ENCODE data around the gene EXOC6.

The EXOC6 gene

DNA sequence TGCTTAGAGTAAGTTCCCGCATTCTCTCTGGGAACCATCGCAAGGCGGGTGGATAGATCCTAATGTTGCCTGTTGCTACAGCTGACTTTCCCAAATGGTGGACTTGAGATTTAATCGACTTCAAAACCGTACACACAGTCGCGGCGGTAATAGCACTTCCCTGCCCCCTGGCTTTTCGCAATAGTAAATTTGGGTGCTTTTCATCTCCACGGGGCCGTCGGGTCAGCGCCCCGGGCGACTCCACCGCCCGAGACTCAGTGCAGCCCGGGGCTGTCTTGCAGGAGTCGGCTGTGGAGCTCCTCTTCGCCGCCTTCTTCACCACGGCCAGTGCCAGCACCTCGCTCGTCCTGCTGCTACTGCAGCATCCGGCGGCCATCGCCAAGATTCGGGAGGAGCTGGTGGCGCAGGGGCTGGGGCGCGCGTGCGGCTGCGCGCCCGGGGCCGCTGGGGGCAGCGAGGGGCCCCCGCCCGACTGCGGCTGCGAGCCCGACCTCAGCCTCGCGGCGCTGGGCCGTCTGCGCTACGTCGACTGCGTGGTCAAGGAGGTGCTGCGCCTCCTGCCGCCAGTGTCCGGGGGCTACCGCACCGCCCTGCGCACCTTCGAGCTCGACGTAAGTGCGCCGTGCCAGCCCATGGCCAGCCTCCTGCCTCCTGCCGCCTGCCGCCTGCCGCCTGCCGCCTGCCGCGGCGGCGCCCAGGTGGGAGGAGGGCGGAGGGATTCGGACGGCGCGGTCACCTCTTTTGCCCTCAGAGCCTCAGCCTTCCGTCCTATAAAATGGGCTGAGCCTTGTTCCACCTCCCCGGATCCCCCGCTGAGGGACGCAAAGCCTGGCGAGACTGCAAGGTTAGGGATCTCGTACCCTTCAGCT is 217.6 kb downstream of the EXOC6 start:
- DNase-seq (ENCODE audit: low read depth), result no peak

DNA sequence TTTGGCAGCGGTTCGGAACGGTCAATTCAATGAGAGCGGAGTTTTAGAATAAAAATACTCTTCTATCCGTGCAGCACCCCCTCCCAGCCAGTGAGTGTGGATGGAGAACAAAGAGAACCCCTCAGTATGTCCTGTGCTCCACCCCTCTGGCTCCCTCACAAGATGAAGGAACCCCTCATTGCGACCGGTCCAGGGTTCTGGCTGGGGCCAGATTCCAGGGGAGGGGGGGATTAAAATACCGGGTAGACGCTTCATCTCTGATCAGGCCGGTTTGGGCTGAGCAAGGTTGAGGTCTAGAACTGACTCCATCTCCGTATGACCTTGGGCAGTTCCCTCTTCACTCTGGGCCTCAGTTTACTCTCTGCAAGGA is 218.2 kb downstream of the EXOC6 start:
- DNase-seq (ENCODE audit: low read depth), result no peak

DNA sequence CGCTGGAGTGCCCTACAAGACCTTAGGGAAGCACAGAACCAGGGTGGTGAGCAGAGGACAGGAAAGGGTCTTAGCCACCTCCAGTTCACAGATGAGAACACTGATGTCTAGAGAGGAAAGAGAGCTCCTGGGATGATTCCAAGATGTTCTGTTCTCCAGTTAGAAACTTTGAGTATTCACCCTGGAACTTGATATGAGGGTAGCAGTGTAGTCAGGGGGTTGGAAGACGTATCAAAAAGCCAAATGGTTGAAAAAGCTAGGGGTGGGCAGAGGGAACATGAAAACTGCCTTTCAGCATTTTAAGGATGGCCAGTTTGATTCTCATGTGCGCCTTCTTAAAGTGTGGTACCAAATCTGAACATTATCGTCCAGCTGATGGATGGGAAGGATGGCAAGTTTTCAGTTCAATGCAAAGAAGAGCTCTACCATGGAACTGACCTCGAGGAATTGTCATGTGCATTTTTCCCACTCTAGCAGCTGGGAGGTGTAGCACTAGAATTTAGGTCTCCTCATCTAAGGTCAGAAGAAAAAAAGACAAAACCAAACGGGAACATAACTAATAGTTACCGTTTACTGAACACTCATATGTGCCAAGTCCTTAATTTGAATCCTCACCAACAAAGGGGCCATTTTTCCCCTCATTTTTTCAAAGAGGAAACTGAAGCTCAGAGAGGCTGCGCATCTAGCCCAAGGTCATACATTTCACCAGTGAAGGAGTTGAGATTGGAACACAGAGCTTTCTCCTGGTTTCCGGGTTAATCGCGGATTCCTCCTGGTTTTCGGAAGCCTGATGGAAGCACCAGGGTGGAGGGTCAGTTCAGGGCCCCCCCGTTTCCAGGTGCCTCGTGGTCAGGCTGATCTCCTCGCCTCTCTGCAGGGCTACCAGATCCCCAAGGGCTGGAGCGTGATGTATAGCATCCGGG is 219.4 kb downstream of the EXOC6 start:
- no peak for DNase-seq (ENCODE audit: low read depth)

DNA sequence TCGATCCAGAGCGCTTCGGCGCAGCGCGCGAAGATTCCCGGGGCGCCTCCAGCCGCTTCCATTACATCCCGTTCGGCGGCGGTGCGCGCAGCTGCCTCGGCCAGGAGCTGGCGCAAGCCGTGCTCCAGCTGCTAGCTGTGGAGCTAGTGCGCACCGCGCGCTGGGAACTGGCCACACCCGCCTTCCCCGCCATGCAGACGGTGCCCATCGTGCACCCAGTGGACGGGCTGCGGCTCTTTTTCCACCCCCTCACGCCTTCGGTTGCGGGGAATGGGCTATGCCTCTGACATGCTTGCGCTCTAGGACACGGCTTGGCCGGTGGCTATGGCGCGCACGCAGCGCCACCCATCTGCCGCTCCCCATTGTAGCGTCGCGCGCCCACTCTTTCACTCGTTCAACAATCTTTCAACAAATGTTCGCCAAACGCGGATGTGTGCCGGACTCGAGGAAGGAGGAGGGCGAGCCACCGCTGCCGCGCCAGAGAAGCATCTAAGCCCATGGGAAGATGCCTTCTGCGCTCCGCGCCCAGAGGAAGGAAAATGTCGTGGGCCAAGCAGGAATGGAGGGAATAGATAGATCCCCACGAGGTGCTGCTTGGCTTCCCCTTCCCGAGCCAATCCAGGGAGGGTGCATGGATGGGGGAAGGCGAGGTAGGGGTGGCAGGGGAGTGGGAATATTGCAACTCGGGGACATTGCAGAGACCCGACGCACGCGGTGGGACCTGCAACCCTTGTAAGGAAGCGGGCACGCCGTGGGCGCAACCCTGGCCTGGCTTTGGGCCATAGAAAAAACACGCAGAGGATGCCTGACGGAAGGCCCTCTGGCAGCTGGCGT is 220.3 kb downstream of the EXOC6 start:
- DNase-seq (ENCODE audit: low read depth), result no peak

DNA sequence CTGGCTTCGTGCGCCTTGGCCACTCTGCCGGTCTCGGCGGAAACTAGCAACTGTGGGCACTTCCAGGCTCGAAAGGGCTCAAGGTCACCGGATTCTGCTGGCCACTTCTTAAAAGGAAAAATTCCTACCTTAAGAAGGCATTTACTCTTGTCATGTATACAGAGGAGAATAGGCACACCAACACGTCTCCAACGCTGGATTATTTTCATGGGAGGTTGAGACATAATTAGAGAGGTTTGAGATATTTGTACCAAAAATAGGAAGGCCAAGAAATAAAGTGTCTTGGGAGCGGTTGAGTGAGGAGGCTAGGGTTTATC is 220.9 kb downstream of the EXOC6 start:
- DNase-seq (ENCODE audit: low read depth), result no peak

DNA sequence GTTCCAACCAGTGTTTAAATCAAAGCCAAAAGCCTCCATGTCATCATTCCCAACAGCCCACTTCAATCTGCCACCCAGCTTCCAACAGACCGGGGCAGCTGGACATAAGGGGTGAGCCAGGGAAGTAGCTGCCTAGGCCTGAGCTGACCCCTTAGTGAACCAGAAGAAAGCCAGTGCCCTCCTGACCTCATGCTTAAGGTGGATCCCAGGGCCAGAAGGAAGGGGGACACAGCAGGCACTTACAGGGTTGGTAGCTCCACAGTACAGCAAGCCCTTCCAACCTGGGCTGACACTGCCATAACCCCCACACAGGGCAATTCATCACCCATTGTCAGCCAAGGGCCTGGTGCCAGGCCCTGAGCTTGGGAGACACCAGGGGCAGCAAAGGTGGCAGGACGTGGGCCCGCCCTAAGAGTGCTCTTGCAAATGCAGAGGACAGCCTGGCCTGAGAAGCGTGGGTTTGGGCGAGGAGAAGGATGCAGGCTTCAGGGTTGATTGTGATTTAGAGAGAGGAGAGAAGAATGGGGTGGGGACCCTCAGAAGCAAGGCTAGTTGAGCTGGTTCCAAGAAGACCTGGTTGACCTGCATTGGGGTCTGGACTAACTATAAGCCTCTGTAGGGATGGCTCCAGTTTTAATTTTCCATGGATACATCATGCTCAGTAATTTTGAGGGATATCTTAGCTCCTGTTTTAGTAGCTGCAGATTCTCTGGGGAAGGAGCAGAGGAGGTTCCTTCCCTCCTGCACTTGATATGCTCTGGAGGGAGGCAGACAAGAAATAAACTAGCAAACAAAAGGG is 222.3 kb downstream of the EXOC6 start:
- no peak for DNase-seq (ENCODE audit: low read depth)

DNA sequence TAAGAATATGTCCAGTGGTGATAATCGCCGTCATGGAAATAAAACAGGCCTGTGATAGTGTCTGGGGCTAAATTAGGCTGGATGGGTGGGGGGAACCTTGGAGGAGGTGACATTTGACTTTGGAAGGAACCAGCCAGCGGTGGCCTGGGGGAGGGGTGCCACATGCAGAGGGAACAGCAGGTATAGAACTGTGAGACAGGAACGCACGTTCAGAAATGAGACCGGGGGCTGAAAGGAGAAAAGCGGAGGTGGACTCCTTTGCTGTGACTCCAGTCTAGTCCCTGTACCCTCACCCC is 222.8 kb downstream of the EXOC6 start:
- DNase-seq (ENCODE audit: low read depth), result no peak

DNA sequence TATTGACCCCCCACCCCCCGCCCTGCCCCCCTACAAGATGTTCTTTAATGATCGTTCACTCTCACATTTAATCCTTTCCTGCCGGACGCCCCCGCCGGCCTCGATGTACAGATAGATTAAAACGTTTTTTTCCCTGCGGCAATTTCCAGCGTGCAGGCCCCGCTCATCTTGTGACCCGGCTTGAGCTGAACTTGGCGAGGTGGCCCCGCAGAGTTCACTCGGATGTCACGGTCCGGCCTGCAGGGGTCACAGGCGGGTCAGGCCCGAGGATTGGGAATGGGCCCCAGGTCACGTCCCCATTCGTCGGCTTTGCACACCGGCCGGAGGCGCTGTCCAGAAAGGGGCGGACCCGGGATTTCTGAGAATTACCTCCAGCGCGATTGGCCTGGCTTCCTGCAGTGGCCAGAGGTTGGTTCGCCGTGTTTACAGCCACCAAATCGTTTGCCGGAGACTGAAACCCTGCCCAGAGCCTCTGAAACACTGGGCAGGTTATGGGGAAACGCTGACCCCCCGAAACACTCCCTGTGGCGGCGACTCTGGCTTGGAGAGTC is 223.4 kb downstream of the EXOC6 start:
- DNase-seq (ENCODE audit: low read depth), result no peak

DNA sequence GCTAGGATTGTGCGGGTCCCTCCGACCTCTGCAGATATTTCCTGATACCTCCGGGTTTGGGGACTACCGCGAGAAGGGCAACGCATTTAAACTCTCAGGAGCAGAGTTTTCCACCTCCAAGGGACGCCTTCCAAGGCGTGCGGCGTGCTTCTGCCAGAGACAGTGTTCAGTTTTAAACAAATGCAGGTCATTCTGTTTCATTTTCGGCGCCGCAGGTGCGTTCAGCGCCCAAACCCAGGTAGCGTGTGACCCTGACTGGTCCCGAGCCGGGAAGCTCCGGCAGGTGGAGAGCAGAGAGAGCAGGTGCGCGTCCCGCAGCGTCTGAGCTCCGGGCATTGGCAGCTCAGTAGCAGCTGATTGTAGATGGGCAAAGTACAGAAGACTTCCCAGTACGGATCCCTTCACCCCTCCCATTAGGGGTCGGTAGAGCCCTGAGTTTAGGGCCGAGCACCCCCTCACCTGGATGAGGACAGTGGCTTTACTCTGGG is 223.9 kb downstream of the EXOC6 start:
- DNase-seq (ENCODE audit: low read depth), result no peak

DNA sequence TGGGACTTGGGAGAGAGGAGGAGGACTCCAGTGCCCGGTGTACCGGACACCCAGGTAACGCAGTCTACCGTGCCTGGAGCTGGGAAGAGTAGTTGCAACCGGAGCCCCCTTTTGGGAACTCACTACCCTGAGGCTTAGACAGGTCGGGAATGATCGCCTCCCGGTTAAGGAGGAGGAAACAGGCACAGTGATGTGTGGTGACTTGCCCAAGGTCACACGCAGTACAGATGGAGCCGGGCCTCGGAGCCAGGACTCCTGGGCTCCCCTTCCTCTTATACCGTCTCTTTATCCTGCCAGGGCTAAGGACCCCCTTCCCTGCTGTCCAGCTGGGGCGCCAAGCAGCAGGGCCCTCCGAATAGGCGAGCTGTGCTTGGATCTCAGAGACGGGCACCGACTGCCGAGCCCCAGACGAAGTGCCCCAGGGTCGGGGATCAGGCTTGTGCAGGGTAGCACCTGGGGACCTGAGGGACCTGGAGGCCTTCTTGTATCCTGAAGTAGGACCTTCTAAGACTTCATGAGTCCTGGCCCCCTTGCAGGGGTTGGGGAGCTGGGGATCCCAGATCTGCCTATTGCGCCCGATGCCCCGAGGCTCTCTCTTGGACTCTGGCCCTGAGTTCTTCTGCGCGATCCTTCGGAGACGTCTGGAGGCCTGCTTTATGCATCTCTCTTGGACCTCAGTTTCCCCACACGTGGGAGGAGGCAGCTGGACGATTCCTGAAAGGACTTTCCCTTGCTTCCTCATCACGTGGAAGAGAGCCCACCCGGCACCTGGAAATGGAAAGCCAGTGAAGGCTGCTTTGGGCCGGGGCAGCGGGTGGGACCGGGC is 224.6 kb downstream of the EXOC6 start:
- DNase-seq (ENCODE audit: low read depth), result no peak

DNA sequence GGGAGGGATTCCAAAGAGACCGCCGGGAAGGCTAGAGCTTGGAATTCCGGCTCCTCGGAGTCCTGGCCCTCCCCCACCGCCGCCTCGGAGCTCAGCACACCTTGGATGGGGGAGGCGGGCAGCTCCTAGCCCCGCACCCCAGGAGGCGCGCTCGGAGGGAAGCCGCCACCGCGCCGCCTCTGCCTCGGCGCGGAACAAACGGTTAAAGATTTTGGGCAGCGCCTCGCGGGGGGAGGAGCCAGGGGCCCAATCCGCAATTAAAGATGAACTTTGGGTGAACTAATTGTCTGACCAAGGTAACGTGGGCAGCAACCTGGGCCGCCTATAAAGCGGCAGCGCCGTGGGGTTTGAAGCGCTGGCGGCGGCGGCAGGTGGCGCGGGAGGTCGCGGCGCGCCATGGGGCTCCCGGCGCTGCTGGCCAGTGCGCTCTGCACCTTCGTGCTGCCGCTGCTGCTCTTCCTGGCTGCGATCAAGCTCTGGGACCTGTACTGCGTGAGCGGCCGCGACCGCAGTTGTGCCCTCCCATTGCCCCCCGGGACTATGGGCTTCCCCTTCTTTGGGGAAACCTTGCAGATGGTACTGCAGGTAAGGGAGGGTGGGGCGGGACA is 225.3 kb downstream of the EXOC6 start, which contains the start of gene CYP26A1:
TSS of gene CYP26A1 (plus strand) at position 355 of the 608 bp plus-strand sequence. CDS start at position 397, 42 bp downstream.
- DNase-seq (ENCODE audit: low read depth), result no peak

DNA sequence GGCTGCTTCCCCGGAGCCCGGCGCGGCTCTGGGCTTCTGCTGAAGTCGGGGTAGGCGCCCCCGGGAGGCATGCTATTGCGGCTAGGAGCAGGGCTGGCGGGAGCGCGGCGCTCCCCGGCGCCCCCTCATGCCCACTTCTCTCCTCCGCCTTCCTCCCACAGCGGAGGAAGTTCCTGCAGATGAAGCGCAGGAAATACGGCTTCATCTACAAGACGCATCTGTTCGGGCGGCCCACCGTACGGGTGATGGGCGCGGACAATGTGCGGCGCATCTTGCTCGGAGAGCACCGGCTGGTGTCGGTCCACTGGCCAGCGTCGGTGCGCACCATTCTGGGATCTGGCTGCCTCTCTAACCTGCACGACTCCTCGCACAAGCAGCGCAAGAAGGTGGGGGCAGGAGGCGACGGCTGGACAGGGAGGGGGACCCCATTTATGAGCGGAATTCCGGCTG is 225.9 kb downstream of the EXOC6 start:
- DNase-seq (ENCODE audit: low read depth), result no peak

DNA sequence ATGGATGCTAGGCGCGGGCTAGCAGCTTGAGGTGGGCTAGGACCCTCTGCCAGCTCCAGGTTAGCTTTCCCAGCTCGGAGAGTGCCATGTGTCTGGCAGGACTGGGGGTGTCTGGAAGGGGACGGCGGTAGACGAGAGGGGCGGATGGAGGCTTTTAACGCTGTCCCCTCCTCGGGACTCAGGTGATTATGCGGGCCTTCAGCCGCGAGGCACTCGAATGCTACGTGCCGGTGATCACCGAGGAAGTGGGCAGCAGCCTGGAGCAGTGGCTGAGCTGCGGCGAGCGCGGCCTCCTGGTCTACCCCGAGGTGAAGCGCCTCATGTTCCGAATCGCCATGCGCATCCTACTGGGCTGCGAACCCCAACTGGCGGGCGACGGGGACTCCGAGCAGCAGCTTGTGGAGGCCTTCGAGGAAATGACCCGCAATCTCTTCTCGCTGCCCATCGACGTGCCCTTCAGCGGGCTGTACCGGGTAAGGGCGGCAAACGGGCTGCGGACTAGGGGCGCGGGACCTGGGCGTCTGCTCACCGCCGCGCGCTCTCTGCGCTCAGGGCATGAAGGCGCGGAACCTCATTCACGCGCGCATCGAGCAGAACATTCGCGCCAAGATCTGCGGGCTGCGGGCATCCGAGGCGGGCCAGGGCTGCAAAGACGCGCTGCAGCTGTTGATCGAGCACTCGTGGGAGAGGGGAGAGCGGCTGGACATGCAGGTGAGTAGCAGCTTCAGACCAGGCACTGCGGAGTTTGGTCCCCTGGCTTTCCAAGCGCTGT is 226.5 kb downstream of the EXOC6 start:
- no peak for DNase-seq (ENCODE audit: low read depth)

DNA sequence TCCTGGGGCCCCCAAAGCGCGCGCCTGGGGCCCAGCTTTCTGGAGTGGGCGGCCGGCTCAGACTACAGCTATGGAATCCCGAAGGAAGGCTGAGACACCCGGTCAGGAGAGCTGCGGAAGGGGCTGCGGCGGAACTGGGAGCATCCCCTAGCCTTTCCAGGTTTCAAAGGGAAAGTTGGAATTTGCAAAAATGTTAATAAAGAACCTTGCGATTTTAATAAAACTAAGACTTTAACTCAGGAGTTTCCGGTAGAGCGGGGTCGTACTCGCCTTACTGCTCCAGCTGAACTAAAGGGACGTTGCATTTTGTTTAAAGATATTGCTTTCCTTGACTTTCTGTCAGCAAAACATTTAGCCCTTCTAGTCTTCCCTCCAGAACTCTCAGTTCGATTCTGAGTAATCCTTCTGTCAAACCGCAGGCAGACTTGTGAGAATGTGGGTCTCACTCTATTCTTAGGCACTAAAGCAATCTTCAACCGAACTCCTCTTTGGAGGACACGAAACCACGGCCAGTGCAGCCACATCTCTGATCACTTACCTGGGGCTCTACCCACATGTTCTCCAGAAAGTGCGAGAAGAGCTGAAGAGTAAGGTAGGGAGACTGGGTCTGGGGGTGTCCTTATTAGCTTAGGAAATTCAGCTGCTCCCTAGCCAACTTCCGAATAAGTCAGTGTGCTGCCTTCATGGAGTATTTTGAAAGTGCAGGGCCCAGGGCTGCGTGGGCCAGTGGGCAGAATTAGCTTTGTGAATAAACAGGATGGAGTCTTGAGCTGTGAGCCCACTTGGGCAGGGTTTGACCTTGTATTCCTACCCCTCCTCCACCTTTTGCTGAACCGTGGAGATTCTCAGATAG is 227.3 kb downstream of the EXOC6 start:
- DNase-seq (ENCODE audit: low read depth), result no peak

DNA sequence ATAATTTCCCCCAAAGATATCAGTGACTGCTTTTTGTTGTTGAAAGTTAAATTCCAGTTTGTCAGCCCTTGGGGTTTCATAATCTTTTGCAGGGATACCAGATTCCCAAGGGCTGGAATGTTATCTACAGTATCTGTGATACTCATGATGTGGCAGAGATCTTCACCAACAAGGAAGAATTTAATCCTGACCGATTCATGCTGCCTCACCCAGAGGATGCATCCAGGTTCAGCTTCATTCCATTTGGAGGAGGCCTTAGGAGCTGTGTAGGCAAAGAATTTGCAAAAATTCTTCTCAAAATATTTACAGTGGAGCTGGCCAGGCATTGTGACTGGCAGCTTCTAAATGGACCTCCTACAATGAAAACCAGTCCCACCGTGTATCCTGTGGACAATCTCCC is 228.6 kb downstream of the EXOC6 start:
- no peak for DNase-seq (ENCODE audit: low read depth)

DNA sequence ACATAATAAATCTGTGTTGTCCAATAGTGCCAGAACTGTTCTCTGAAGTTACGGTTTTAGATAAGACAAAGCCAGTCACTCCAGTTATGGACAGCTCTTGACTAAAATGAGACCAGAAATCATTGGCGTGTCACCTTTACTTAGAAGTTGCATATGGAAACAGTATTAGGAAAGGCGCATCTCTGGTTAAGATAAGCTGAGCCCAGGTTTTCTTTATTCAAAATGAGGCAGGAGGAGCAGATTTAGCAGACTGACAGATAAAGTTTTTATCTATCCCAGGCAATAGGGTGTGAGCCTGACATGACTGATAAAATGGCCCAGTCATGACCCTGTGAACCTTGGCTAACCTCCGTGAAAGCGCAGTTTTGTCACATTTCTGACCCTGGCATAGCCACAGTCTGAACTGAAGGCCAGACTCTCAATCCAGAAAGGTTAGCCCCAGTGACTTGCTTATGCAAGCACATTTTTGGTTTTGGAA is 229.6 kb downstream of the EXOC6 start:
- DNase-seq (ENCODE audit: low read depth), result no peak

DNA sequence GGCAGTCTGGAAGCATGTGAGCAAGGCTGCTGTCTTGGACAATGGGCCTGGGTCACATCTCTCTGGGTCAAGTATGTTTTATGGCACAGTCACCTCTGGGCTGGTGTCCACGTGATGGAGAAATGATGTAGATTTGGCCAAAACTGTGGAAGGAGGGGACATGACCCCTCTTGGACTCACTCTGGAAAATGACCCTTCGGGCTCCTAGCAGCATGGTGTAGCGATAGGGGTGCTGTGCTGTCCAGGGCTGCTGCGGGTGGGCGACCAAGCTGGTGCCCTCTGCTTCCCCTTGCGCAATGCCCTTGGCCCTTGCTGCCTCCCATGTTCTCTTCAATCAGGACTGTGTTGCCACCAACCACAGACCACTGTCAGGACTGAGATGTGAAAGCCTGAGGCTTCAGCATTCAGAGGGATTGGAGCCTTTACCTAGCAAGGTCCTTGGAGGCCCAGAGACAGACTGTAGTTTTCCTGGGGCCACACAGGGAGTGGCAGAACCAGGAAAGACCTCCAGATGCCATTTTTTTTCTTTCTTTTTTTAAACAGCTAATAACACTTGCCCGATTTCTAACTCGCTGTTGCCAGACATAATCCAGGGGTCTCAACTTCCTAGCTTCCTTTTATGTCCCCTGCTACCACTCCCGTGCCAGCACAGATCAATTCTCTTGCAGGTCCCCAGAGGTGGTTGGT is 231.5 kb downstream of the EXOC6 start:
- no peak for DNase-seq (ENCODE audit: low read depth)
